GM21390 (cell line): ENCODE data around the gene PLPPR2.
"Not testable (repeated sequence)": the region's sequence is repeated elsewhere in the genome, so short reads cannot be mapped to it uniquely, and the experiment has no call there.

ENCODE experiments used
- ATAC-seq: cut with Tn5 transposase; IDR thresholded peaks from one replicate; pipeline ENCODE4 v1.9.1; 2021; ENCODE audit not compliant: unreplicated experiment

Gene PLPPR2, protein sequence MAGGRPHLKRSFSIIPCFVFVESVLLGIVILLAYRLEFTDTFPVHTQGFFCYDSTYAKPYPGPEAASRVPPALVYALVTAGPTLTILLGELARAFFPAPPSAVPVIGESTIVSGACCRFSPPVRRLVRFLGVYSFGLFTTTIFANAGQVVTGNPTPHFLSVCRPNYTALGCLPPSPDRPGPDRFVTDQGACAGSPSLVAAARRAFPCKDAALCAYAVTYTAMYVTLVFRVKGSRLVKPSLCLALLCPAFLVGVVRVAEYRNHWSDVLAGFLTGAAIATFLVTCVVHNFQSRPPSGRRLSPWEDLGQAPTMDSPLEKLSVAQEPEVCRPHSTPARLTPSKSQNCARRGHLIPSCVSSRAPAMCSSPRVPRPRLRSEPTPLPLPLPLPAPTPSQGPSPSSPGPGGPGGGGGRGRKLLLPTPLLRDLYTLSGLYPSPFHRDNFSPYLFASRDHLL

GRCh38 chr19:11355160-11356073 is at the start of gene PLPPR2:
TSS of gene PLPPR2 (plus strand) at chr19:11355432. CDS start at chr19:11357674, 2,242 bp downstream.
- ATAC-seq = no peak

- no peak for ATAC-seq
These were observed 48.9 kb upstream of the PLPPR2 start for GRCh38 chr19:11306337-11306736.

- not testable (repeated sequence) for ATAC-seq
These were observed 34.8 kb upstream of the PLPPR2 start for GRCh38 chr19:11320278-11320995.

DNA sequence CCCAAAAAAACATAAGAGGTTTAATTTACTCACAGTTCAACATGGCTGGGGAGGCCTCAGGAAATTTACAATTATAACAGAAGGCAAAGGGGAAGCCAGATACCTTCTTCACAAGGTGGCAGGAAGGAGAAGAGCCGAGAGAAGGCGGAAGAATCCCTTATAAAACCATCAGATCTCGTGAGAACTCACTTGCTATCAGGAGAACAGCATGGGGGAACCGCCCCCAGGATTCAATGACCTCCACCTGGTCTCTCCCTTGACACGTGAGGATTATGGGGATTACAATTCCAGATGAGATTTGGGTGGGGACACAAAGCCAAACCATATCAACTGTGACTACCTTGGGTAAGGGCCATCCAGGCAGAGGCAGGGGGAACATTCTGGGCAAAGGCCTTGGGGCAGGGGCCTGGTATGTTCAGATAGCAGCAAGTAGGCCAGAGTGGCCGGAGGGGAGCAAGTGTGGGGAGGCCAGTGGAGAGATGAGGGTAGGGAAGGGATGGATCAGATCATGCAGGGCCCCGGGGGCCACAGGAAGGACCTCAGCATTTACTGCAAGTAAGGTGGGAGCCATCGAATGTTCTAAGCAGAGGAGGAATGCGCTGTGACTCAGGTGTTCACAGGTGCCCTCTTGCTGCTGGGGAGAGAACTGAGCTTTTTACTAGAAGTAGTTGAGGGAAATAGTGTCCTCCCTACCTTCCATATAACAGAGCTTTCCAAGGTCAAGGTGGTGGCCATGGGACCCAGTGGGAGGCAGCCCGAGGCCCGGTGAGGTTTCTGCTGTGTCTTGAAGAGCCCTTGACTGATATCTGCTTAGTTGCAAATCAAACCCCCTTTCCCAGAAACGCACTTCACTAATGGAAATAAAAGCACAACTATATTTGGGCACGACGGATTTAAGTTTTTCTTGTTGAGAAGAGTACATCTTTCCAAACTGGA is 33.8 kb upstream of the PLPPR2 start:
- ATAC-seq = no peak

DNA sequence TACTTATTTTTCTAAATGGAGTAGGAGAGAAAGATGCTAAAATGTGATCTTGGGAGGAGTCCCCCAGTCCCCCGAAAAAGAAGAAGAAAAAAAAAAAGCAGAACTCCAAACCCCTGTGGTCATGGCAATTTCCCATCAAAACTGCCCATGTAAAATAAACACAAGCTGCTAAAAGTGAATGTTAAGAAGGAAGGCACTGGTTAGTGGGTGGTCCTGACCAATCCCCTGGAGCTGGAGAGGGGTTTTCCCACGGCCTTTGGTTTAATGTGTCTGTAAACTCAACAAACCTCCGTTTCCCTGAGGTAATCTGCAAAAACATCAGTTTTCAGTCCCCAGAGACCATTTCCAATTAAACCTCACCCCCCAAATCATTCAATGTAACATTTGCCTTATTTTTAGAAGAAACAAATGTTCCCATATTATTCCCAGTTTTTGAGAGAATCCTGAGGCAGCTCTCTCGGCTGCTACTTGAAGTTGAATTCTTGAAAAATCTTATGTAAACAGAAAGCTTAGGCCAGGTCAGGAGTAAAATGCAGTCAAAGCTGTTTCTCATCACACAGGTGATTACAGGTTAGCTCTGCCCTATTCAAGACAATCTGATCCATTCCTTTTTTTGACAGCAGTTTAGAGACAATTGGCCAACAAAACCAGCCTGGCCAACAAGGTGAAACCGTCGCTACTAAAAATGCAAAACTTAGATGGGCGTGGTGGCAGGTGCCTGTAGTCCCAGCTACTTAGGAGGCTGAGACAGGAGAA is 32.8 kb upstream of the PLPPR2 start:
- ATAC-seq = no peak

- ATAC-seq = no peak
These were observed 31.6 kb upstream of the PLPPR2 start for GRCh38 chr19:11323601-11324078.

DNA sequence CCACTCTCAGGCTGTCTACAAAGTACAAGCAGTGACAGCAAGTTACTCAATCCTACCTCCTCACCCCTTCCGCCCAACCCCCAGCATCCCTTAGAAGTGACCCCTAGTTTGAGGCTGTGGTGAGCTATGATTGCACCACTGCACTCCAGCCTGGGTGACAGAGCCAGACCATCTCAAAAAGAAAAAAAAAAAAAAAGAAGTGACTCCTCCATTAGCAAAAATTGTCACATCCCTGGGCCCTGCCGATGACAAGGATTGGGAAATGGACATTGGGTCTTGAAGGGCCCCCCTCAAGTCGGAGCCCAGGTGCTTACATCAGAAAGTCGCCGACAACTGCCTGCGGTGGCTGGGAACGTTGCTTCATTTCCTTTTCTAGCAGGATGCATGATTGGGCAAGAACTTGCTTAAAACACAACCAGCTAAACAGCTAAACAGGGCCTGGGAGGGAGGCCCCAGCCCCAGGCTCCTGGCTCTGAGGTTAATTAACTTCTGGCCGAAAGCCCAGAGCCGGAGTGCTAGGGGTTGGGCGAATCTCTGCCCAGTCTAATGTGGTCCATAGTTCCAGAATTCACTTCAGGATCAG is 31.1 kb upstream of the PLPPR2 start:
- no peak for ATAC-seq

DNA sequence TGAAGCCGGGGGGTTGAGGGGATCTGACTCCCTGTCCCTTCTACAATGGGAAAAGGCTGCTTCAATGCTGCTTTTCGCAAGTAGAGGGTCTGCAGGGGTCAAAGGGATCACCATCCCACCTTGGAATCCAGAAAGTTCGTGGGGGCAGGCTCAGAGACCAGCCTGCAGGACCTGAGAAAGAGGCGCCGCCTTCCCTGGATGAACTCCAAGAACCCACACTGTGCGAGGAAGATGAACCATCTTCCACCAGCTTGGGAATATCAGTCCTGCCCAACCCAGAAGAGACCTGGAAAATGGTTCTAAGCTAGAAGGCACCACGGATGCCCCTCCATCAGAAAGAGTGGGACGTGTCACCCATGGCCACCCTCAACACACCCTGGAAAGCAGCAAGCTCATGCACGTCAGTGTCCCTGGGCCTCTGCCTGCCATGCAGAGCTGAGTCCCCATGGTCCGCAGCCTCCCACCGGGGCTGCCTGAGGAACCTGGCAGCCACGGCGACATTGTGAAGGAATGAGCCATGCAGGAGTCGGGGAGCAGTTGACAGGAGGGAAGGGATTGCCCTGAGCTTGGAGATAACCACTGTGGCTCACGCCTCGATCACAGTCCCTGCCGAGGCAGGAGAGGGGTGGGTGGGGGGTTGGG is 30.4 kb upstream of the PLPPR2 start:
- ATAC-seq = no peak

GRCh38 chr19:11325544-11325943 is 29.7 kb upstream of the PLPPR2 start:
- ATAC-seq = no peak

GRCh38 chr19:11330127-11330526 is 25.1 kb upstream of the PLPPR2 start:
- no peak for ATAC-seq

DNA sequence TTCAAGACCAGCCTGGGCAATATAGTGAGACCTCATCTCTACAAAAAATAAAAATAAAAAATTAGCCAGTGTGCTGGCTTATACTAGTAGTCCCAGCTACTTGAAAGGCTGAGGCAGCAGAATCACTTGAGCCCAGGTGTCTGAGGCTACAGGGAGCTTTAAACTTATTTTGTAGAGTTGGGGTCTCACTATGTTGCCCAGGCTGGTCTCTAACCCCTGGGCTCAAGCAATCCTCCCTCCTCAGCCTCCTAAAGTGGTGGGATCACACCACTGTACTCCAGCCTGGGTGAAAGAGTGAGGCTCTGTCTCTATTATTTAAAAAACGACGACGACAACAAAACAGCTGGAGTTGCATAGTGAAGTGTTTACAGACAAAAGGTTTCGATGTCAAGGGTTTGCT is 23.7 kb upstream of the PLPPR2 start:
- ATAC-seq = no peak

- no peak for ATAC-seq
These were observed 22.4 kb upstream of the PLPPR2 start for GRCh38 chr19:11332822-11333221.

GRCh38 chr19:11333838-11334237 is 21.4 kb upstream of the PLPPR2 start:
- not testable (repeated sequence) for ATAC-seq

DNA sequence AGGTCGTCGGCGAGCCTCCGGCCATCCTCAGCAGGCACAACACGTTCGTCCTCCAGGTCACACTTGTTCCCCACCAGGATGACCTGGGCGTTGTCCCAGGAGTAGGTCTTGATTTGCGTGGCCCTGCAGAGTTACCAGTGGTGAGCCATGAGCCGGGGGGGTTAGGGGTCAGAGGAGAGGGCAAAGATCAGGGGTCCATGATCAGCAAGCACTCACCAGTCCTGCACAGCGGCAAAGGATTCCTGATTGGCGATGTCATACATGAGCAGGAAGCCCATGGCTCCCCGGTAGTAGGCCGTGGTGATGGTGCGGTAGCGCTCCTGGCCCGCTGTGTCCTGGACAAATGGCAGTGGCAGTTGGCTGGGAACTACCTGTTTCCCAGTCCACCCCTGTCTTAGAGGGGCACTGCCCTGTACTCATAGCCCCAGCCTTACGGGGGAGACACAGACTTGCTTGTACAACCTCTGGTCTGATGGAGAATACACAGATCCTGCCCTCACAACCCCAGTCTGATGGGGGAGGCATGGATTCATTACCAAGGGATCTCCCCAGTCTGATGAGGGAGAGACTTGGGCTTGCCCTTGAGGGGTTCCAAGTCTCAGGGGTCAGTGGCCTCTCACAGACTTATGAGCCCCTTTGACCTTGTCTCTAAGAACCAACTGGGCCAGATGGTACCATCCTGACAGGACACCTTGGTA is 19.6 kb upstream of the PLPPR2 start:
- no peak for ATAC-seq

DNA sequence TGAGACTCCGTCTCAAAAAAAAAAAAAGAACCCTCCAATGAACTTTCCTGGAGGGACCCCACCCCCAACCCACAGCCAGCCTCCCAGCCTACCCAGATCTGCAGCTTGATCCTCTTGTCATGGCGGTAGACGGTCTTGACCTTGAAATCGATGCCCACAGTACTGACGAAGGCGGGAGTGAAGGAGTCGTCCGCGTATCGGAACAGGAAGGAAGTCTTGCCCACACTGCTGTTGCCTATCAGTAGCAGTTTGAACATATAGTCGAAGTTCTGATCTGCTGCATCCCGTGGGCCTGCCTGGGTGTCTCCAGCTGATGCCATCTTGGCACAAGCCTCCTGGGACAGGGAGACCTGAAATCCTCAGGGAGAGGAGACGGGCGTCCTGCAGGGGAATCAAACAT is 18.2 kb upstream of the PLPPR2 start:
- no peak for ATAC-seq

DNA sequence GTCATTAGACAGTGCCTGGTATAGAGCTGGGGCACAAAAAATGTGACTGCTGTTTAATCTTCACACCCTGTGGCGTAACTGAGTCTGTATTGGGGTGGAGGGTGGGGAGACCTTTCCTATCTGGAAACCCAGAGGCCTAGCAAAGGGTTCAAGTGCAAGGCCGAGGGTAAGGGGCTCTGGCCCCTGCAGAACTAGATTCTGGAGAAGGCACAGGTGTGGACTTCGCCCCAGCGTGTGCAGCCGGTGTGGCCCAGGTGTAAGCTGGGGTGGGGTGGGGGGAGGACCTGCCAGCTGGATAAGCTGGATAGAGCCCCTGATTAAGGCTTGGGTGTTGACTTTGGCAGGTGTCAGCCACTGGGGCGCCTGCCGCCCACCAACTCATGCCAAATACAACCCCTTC is 17.1 kb upstream of the PLPPR2 start:
- ATAC-seq = no peak

- ATAC-seq = no peak
These were observed 16.5 kb upstream of the PLPPR2 start for GRCh38 chr19:11338569-11339253.
